Measurements from ENCODE around the gene WWOX. TPM values are rescaled to one million over a fixed set of nuclear protein-coding genes. Genes with fewer than 3 reads are reported as not detected.

Gene WWOX
- total and polyA plus RNA-seq, 2 of the 13 experiments (the other 11 are each of a cell fraction or from before 2014, with no cell fraction given) = 9.1 to 37.4 TPM

- CTCF ChIA-PET (ENCODE audit: low intra/inter-chr PET ratio, low total read pairs) = no interaction called here
- no peak for DNase-seq (ENCODE audit: low spot score)
- FAIRE-seq = no peak
Measured at GRCh38 chr16:78696797-78697196, 597.3 kb downstream of the WWOX start.

More at GRCh38 chr16:78696797-78697196, 597.3 kb downstream of the WWOX start:
- POLR2A ChIA-PET = no interaction called here
- no peaks in the 10 kb centered on the region for H4K20me1 ChIP-seq (ENCODE audit: insufficient read depth, low read length)
- no peaks in the 10 kb centered on the region for H3K36me3 ChIP-seq (replicated peaks in 1 of 2; ENCODE audit: control insufficient read depth in 1 of 2, insufficient read depth in 2 of 2, low read length in 2 of 2)
- H2AFZ ChIP-seq (ENCODE audit: low read length) = no peak overlapping the region
- no peak for ATAC-seq
- no peaks in the 10 kb centered on the region for H3K79me2 ChIP-seq (ENCODE audit: insufficient read depth, low read length)
- H3K27me3 ChIP-seq (ENCODE audit: control insufficient read depth in 1 of 2, insufficient read depth in 2 of 2, low read length in 2 of 2) = no peaks in the 10 kb centered on the region
- H3K27ac ChIP-seq (ENCODE audit: extremely low read length, insufficient read depth, low read length) = no peak overlapping the region
- TF ChIP-seq HOXA5 (CRISPR knock-in tag; IDR thresholded peaks at IDR 0.05) = no peak
- TF ChIP-seq ZKSCAN8 (CRISPR knock-in tag; IDR thresholded peaks at IDR 0.05; ENCODE audit: borderline replicate concordance) = no peak
- TF ChIP-seq CCAR2 (optimal IDR thresholded peaks at IDR 0.05; ENCODE audit: low read depth, low read length) = no peak
- no peak for TF ChIP-seq TMF1 (CRISPR knock-in tag; IDR thresholded peaks at IDR 0.05; ENCODE audit: low read depth)
- TF ChIP-seq, protein P1, sequence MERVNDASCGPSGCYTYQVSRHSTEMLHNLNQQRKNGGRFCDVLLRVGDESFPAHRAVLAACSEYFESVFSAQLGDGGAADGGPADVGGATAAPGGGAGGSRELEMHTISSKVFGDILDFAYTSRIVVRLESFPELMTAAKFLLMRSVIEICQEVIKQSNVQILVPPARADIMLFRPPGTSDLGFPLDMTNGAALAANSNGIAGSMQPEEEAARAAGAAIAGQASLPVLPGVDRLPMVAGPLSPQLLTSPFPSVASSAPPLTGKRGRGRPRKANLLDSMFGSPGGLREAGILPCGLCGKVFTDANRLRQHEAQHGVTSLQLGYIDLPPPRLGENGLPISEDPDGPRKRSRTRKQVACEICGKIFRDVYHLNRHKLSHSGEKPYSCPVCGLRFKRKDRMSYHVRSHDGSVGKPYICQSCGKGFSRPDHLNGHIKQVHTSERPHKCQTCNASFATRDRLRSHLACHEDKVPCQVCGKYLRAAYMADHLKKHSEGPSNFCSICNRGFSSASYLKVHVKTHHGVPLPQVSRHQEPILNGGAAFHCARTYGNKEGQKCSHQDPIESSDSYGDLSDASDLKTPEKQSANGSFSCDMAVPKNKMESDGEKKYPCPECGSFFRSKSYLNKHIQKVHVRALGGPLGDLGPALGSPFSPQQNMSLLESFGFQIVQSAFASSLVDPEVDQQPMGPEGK (CRISPR knock-in tag; IDR thresholded peaks at IDR 0.05) = no peak
- no peak for TF ChIP-seq ZHX1 (CRISPR knock-in tag; IDR thresholded peaks at IDR 0.05; ENCODE audit: low read depth)
- TF ChIP-seq, protein P2, sequence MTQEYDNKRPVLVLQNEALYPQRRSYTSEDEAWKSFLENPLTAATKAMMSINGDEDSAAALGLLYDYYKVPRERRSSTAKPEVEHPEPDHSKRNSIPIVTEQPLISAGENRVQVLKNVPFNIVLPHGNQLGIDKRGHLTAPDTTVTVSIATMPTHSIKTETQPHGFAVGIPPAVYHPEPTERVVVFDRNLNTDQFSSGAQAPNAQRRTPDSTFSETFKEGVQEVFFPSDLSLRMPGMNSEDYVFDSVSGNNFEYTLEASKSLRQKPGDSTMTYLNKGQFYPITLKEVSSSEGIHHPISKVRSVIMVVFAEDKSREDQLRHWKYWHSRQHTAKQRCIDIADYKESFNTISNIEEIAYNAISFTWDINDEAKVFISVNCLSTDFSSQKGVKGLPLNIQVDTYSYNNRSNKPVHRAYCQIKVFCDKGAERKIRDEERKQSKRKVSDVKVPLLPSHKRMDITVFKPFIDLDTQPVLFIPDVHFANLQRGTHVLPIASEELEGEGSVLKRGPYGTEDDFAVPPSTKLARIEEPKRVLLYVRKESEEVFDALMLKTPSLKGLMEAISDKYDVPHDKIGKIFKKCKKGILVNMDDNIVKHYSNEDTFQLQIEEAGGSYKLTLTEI (CRISPR knock-in tag; conservative IDR thresholded peaks at IDR 0.05) = no peak
- TF ChIP-seq FOXK1 (CRISPR knock-in tag; IDR thresholded peaks at IDR 0.05; ENCODE audit: borderline replicate concordance, low read depth) = no peak
- TF ChIP-seq ZNF766 (CRISPR knock-in tag; IDR thresholded peaks at IDR 0.05; ENCODE audit: borderline replicate concordance) = no peak
- TF ChIP-seq HNRNPK (IDR thresholded peaks at IDR 0.05; ENCODE audit: low read depth, low read length, poor library complexity, severe bottlenecking) = no peak
- TF ChIP-seq KDM3A (CRISPR knock-in tag; IDR thresholded peaks at IDR 0.05; ENCODE audit: low read depth) = no peak
- TF ChIP-seq RFX1 (IDR thresholded peaks at IDR 0.05) = no peak
- TF ChIP-seq WIZ (CRISPR knock-in tag; IDR thresholded peaks at IDR 0.05) = no peak
- TF ChIP-seq THAP11 (CRISPR knock-in tag; IDR thresholded peaks at IDR 0.05) = no peak
- TF ChIP-seq, protein P3, sequence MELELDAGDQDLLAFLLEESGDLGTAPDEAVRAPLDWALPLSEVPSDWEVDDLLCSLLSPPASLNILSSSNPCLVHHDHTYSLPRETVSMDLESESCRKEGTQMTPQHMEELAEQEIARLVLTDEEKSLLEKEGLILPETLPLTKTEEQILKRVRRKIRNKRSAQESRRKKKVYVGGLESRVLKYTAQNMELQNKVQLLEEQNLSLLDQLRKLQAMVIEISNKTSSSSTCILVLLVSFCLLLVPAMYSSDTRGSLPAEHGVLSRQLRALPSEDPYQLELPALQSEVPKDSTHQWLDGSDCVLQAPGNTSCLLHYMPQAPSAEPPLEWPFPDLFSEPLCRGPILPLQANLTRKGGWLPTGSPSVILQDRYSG (CRISPR knock-in tag; IDR thresholded peaks at IDR 0.05) = no peak
- TF ChIP-seq ZNF879 (CRISPR knock-in tag; IDR thresholded peaks at IDR 0.05) = no peak
- TF ChIP-seq BCL6 (CRISPR knock-in tag; IDR thresholded peaks at IDR 0.05) = no peak
- TF ChIP-seq NFIB (CRISPR knock-in tag; IDR thresholded peaks at IDR 0.05; ENCODE audit: borderline replicate concordance) = no peak
- TF ChIP-seq ETV5 (CRISPR knock-in tag; IDR thresholded peaks at IDR 0.05; ENCODE audit: borderline replicate concordance) = no peak
- no peak for TF ChIP-seq NCOR1 (IDR thresholded peaks at IDR 0.05; ENCODE audit: borderline replicate concordance, low read length)
- H3K4me3 ChIP-seq (replicated peaks in 1 of 3; ENCODE audit: insufficient read depth in 1 of 3, low read depth in 2 of 3, low read length in 3 of 3) = no peak overlapping the region
- intact Hi-C loops (cut with micrococcal nuclease; ENCODE audit: unreplicated experiment) = no loop called here
- H3K4me1 ChIP-seq (ENCODE audit: insufficient read depth, low read length) = no peaks in the 10 kb centered on the region
- no peak overlapping the region for H3K4me2 ChIP-seq (ENCODE audit: low read depth, low read length)
- no peaks in the 10 kb centered on the region for H3K9me3 ChIP-seq (ENCODE audit: low read length)
- in situ Hi-C loops (cut with HindIII; ENCODE audit: extremely low pct_ligation_motif_present, low pct_unique_long_range_greater_than_20kb) = no loop called here
- 75% methylated on average over 2 of the region's 2 CpGs for WGBS (ENCODE audit: low lambda C conversion rate)
- no peak overlapping the region for H3K9ac ChIP-seq (ENCODE audit: insufficient read depth, low read depth, low read length)
- no TSS peak for BruUV-seq (replicated peaks)
